C1 segment of cervical spinal cord (tissue), 14 donors: ENCODE measurements around the gene ZNF766.
"Not testable (repeated sequence)": the region's sequence is repeated elsewhere in the genome, so short reads cannot be mapped to it uniquely, and the experiment has no call there.

Experiments
- DNase-seq, 14 donors: peaks; one replicate each; lab custom pipeline; 2025; lab: John Stamatoyannopoulos, UW

ZNF766 gene

GRCh38 chr19:52275988-52276387 is 6.6 kb downstream of the ZNF766 start:
- no peak for DNase-seq

GRCh38 chr19:52277471-52277870 is 8.1 kb downstream of the ZNF766 start:
- DNase-seq: no peak

DNA sequence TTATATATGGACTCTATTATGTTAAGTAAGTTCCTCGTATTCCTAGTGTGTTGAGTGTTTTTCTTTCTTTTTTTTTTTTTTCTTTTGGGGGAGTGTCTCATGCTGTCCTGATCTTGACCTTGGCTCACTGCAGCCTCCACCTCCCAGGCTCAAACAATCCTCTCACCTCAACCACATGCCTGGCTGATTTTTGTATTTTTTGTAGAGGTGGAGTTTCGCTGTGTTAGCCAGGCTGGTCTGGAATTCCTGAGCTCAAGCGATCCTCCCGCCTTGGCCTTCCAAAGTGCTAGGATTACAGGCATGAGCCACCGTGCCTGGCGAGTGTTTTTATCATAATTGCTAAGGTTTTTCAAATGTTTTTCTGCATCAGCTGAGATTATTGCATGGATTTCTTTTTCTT is 16.9 kb downstream of the ZNF766 start:
- no peak for DNase-seq

DNA sequence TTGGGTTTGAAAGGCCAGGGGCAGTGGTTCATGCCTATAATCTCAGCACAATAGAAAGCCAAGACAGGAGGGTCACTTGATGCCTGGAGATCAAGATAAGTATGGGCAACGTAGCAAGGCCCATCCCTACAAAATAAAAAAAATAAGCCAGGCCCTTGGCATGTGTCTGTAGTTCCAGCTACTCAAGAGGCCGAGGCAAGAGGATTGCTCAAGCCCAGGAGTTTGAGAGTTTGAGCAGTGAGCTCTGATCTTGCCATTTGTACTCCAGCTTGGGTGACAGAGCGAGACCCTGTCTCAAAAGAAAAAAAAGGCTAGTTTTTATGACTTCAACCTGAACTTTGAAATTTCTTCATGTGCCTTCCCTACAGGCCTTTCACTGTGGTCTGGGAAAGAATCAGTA is 22.4 kb downstream of the ZNF766 start:
- no peak for DNase-seq

DNA sequence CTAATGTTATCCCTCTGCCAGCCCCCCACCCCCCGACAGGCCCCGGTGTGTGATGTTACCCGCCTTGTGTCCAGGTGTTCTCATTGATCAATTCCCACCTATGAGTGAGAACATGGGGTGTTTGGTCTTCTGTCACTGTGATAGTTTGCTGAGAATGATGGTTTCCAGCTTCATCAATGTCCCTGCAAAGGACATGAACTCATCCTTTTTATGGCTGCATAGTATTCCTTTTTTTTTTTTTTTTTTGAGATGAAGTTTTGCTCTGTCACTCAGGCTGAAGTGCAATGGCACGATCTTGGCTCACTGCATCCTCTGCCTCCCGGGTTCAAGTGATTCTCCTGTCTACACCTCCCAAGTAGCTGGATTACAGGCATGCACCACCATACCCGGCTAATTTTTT is 23.6 kb downstream of the ZNF766 start:
- DNase-seq: not testable (repeated sequence)

DNA sequence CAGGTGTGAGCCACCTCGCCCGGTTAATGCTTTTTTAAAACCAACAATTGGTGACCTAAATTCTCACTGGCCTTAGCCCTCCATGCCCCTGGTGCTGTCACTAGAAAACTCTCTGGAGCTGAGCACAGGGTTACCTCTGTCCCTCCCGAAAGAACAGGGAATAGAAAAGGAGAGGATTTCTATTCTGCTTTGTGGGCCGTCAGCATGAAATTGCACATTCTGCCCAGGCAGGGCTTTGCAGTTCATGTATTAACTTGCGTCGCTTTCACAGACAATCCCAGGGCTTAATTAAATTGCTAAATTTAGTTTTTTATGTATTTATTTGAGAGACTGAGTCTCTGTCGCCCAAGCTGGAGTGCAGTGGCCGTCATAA is 27.0 kb downstream of the ZNF766 start:
- peak in 1 of 14 donors; percentile 32 for DNase-seq

GRCh38 chr19:52296773-52297600 is 27.6 kb downstream of the ZNF766 start, which contains the start of gene ZNF480:
Gene ZNF480, plus strand, starts transcription at chr19:52297169. Its CDS starts 3,244 bp downstream, at chr19:52300413.
- DNase-seq: peak; percentile 15 to 84 (median 72)

- peak in 2 of 14 donors; percentile 12 to 61 for DNase-seq
These were observed 28.4 kb downstream of the ZNF766 start for GRCh38 chr19:52297601-52298364.

GRCh38 chr19:52307275-52307674 is 37.9 kb downstream of the ZNF766 start:
- DNase-seq: no peak

DNA sequence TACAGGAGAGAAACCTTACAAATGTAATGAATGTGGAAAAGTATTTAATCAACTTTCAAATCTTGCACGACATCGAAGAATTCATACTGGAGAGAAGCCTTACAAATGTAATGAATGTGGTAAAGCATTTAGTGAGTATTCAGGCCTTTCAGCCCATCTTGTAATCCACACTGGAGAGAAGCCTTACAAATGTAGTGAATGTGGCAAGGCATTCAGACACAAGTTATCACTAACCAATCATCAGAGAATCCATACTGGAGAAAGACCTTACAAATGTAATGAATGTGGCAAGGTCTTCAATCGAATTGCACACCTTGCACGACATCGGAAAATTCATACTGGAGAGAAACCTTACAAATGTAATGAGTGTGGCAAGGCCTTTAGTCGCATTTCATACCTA is 53.0 kb downstream of the ZNF766 start:
- no peak for DNase-seq

GRCh38 chr19:52331757-52332156 is 62.4 kb downstream of the ZNF766 start:
- no peak for DNase-seq

DNA sequence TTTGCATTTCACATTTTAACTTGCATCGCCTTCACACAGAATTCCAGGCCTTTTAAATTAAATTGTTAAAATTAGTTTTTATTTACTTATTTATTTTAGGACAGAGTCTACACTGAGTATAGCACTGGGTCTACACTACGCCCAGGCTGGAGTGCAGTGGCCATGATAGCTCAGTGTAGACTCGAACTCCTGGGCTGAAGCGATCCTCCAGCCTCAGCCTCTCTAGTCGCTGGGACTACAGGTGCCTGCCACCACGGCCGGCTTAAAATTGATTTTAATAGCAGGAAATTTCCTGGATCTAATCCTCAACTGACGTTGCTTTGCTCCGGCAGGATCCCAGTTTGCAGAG is 66.4 kb downstream of the ZNF766 start:
- DNase-seq: no peak

DNA sequence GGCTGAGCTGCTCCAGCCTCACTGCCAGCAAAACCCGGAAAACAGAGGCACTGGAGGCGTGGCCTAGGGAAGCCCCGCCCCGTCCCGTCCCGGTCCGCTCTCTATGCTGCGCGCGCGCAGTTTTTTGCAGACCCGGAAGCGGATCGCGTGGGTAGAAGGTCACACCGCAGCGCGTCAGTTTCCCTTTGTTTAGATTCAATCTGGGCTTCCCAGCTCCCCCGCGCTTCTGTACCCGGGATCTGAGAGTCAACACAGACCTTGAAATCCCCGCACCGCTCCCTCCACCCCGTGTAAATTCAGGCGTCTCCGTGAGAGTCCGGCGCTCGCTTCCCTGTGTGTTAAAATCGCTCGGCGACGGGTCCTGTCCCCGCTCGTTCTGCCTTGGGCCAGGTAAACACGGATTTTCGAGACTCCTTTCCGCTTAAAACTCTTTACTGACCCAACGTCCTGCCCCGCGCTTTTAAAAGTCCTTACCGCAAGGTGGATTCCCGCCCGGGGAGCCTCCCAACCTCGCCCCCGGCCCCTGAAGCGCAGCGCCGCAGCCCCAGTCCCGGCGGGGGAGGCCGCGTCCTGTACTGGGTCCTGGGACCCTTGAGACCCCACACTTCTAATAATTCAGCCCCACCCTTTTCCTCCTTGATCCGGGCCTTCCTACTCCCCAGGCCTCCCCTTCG is 66.9 kb downstream of the ZNF766 start, which contains the start of gene ZNF610:
Gene ZNF610 (plus strand): TSS at position 127 of the 674 bp plus-strand sequence. CDS start 12,930 bp downstream, outside the sequence.
- peak; percentile 33 to 92 (median 84) for DNase-seq

GRCh38 chr19:52336791-52337381 is 67.5 kb downstream of the ZNF766 start:
- no peak for DNase-seq

- DNase-seq: not testable (repeated sequence)
These were observed 69.6 kb downstream of the ZNF766 start for GRCh38 chr19:52339022-52339421.

DNA sequence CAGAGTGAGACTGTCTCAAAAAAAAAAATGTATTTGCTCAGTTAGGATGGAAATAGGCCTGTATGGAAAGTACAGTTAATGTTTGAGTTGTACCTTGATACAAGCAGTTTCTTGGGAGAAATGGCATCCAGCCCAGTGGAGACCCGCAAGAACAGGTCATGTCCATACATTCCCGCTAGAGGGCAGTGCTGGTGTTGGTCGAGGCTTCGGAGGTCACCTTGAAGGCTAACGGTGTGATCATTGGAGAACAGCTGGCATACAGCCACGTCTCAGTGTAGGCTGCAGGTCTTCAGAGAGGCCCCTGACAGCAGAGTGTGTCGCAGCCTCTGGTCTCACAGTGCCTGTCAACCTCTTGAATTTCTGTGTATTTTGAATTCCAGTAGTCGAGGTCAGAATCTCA is 74.2 kb downstream of the ZNF766 start:
- peak in 6 of 14 donors; percentile 0 to 14 (median 6) for DNase-seq

GRCh38 chr19:52345162-52345561 is 75.8 kb downstream of the ZNF766 start:
- no peak for DNase-seq
